HCT116 (cell line): ENCODE data around the gene ABHD17B.

Source experiments
- ATF3 ChIP-seq: IDR thresholded peaks from 2 replicates; pipeline ENCODE4 v1.6.1; 2012
- CBX3 ChIP-seq: IDR thresholded peaks from 2 replicates; pipeline ENCODE4 v1.6.1; 2012; ENCODE audit warnings: low read depth
- CTCF ChIP-seq, 3 experiments: fragments of 200-600 bp in 1 of 3; sonication (generic) in 1 of 3; IDR thresholded peaks in 2 of 3; conservative IDR thresholded peaks in 1 of 3; 2 replicates each; pipeline ENCODE4 v1.5.1; 2012 to 2017; ENCODE audit warnings: low read depth in 2 of 3, low read length in 2 of 3, antibody characterized with exemption in 1 of 3, borderline replicate concordance in 1 of 3, control low read depth in 1 of 3, mild to moderate bottlenecking in 1 of 3, mixed read lengths in 1 of 3, mixed run types in 1 of 3, moderate library complexity in 1 of 3; ENCODE audit not compliant: insufficient read depth in 1 of 3
- EZH2 ChIP-seq: fragments of 200-600 bp; sonication (generic); IDR thresholded peaks from 2 replicates; pipeline ENCODE4 v1.6.1; 2017; ENCODE audit warnings: antibody characterized with exemption, mixed run types
- EZH2phosphoT487 ChIP-seq: fragments of 200-600 bp; IDR thresholded peaks from 2 replicates; pipeline ENCODE4 v1.6.1; 2018; ENCODE audit warnings: antibody characterized with exemption, borderline replicate concordance
- FOSL1 ChIP-seq: IDR thresholded peaks from 2 replicates; pipeline ENCODE4 v1.6.1; 2012; ENCODE audit warnings: low read depth
- MAX ChIP-seq: IDR thresholded peaks from 2 replicates; pipeline ENCODE4 v1.6.1; 2012
- POLR2A ChIP-seq: IDR thresholded peaks from 2 replicates; pipeline ENCODE4 v1.7.0; 2011; ENCODE audit warnings: borderline replicate concordance; ENCODE audit not compliant: insufficient read depth, insufficient read length; ENCODE audit errors: extremely low read depth
- POLR2AphosphoS5 ChIP-seq: IDR thresholded peaks from 2 replicates; pipeline ENCODE4 v1.6.1; 2011; ENCODE audit warnings: mild to moderate bottlenecking, low read depth, low read length, moderate library complexity
- SP1 ChIP-seq: IDR thresholded peaks from 2 replicates; pipeline ENCODE4 v1.6.1; 2012; ENCODE audit warnings: low read depth
- SRF ChIP-seq: IDR thresholded peaks from 2 replicates; pipeline ENCODE4 v1.6.1; 2012; ENCODE audit warnings: low read depth
- ZFX ChIP-seq: fragments of 450-650 bp; IDR thresholded peaks from 2 replicates; pipeline ENCODE4 v1.6.1; 2017
- TF ChIP-seq, protein P1 (sequence below): IDR thresholded peaks from 2 replicates; pipeline ENCODE4 v1.6.1; 2012; ENCODE audit warnings: low read depth

- no peak for TF ChIP-seq POLR2A
- TF ChIP-seq CTCF (IDR thresholded peaks at IDR 0.05 in 2 of 3, conservative IDR thresholded peaks at IDR 0.05 in 1 of 3; ENCODE audit: borderline replicate concordance in 1 of 3, insufficient read depth in 1 of 3, low read depth in 2 of 3, low read length in 2 of 3): no peak
- no peak for TF ChIP-seq POLR2AphosphoS5
- TF ChIP-seq MAX: no peak
- TF ChIP-seq EZH2: no peak
- no peak for TF ChIP-seq ATF3
- TF ChIP-seq, protein P1, sequence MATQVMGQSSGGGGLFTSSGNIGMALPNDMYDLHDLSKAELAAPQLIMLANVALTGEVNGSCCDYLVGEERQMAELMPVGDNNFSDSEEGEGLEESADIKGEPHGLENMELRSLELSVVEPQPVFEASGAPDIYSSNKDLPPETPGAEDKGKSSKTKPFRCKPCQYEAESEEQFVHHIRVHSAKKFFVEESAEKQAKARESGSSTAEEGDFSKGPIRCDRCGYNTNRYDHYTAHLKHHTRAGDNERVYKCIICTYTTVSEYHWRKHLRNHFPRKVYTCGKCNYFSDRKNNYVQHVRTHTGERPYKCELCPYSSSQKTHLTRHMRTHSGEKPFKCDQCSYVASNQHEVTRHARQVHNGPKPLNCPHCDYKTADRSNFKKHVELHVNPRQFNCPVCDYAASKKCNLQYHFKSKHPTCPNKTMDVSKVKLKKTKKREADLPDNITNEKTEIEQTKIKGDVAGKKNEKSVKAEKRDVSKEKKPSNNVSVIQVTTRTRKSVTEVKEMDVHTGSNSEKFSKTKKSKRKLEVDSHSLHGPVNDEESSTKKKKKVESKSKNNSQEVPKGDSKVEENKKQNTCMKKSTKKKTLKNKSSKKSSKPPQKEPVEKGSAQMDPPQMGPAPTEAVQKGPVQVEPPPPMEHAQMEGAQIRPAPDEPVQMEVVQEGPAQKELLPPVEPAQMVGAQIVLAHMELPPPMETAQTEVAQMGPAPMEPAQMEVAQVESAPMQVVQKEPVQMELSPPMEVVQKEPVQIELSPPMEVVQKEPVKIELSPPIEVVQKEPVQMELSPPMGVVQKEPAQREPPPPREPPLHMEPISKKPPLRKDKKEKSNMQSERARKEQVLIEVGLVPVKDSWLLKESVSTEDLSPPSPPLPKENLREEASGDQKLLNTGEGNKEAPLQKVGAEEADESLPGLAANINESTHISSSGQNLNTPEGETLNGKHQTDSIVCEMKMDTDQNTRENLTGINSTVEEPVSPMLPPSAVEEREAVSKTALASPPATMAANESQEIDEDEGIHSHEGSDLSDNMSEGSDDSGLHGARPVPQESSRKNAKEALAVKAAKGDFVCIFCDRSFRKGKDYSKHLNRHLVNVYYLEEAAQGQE: no peak
- no peak for TF ChIP-seq SP1
- TF ChIP-seq SRF: no peak
- no peak for TF ChIP-seq ZFX
- TF ChIP-seq FOSL1: no peak
- no peak for TF ChIP-seq EZH2phosphoT487
- no peak for TF ChIP-seq CBX3
These were observed 34.2 kb downstream of the ABHD17B start for GRCh38 chr9:71876829-71877228.
